Measurements from ENCODE around the gene CLMN. TPM values are rescaled to one million over a fixed set of nuclear protein-coding genes. Genes with fewer than 3 reads are reported as not detected.

CLMN gene
- polyA plus RNA-seq, 1 donor from 2014 or later: 0.57 TPM

DNA sequence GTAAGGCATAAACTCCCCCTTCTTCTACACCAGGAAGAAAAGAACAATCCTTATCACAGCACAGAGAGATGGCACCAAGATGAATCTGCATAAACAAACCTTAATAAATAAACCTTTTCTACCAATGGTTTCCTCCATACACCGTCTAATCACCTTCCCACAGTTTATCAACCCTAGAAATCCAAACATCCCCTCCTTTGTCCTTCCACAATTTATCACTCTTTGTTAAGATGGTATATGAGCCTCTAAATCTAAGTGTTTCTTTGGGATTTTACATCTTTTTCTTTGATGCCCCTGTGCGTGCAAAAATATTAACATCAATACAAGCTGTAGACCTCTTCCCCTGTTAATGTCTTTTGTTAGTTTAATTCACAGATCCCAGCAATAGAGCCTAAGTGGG is 174.9 kb downstream of the CLMN start:
- Histone ChIP-seq H3K9me2 (ENCODE audit: insufficient read depth, low read length) (no peaks in the 10 kb centered on the region), H3K36me3 (ENCODE audit: insufficient read depth, low read length) (no peaks in the 10 kb centered on the region), H3K79me2 (replicated peaks; ENCODE audit: insufficient read depth, low read length) (peaks cover 94% of the 10 kb centered on the region), H3F3A (ENCODE audit: insufficient read depth, low read length, poor library complexity, severe bottlenecking) (no peaks in the 10 kb centered on the region), H3K4me2 (ENCODE audit: low read length) (no peak overlapping the region), H3K27ac (ENCODE audit: low read length) (no peak overlapping the region), H3K9ac (ENCODE audit: low read length) (no peak overlapping the region), H3K4me3 (ENCODE audit: low read length) (no peak overlapping the region), H2AFZ (ENCODE audit: low read depth, low read length) (no peak overlapping the region), H3K27me3 (ENCODE audit: insufficient read depth, low read depth, low read length) (no peaks in the 10 kb centered on the region), H3K9me3 (ENCODE audit: low read length) (no peaks in the 10 kb centered on the region), H4K20me1 (ENCODE audit: insufficient read depth) (no peaks in the 10 kb centered on the region)
- TF ChIP-seq SMC3 (conservative IDR thresholded peaks at IDR 0.05; ENCODE audit: poor library complexity): no peak
- no peak for TF ChIP-seq EZH2 (IDR thresholded peaks at IDR 0.05; ENCODE audit: borderline replicate concordance, insufficient read depth, low read length, poor library complexity, severe bottlenecking)
- no peak for TF ChIP-seq TAF1 (IDR thresholded peaks at IDR 0.05; ENCODE audit: low read depth)
- no peak for TF ChIP-seq RAD21 (conservative IDR thresholded peaks at IDR 0.05)
- TF ChIP-seq POLR2AphosphoS5 (IDR thresholded peaks at IDR 0.05): no peak
- TF ChIP-seq MXI1 (conservative IDR thresholded peaks at IDR 0.05; ENCODE audit: poor library complexity, severe bottlenecking): no peak
- TF ChIP-seq, protein P1, sequence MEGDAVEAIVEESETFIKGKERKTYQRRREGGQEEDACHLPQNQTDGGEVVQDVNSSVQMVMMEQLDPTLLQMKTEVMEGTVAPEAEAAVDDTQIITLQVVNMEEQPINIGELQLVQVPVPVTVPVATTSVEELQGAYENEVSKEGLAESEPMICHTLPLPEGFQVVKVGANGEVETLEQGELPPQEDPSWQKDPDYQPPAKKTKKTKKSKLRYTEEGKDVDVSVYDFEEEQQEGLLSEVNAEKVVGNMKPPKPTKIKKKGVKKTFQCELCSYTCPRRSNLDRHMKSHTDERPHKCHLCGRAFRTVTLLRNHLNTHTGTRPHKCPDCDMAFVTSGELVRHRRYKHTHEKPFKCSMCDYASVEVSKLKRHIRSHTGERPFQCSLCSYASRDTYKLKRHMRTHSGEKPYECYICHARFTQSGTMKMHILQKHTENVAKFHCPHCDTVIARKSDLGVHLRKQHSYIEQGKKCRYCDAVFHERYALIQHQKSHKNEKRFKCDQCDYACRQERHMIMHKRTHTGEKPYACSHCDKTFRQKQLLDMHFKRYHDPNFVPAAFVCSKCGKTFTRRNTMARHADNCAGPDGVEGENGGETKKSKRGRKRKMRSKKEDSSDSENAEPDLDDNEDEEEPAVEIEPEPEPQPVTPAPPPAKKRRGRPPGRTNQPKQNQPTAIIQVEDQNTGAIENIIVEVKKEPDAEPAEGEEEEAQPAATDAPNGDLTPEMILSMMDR (IDR thresholded peaks at IDR 0.05; ENCODE audit: poor library complexity, severe bottlenecking): no peak
- no peak for TF ChIP-seq EP300 (conservative IDR thresholded peaks at IDR 0.05; ENCODE audit: poor library complexity, severe bottlenecking)
- TF ChIP-seq, protein P2, sequence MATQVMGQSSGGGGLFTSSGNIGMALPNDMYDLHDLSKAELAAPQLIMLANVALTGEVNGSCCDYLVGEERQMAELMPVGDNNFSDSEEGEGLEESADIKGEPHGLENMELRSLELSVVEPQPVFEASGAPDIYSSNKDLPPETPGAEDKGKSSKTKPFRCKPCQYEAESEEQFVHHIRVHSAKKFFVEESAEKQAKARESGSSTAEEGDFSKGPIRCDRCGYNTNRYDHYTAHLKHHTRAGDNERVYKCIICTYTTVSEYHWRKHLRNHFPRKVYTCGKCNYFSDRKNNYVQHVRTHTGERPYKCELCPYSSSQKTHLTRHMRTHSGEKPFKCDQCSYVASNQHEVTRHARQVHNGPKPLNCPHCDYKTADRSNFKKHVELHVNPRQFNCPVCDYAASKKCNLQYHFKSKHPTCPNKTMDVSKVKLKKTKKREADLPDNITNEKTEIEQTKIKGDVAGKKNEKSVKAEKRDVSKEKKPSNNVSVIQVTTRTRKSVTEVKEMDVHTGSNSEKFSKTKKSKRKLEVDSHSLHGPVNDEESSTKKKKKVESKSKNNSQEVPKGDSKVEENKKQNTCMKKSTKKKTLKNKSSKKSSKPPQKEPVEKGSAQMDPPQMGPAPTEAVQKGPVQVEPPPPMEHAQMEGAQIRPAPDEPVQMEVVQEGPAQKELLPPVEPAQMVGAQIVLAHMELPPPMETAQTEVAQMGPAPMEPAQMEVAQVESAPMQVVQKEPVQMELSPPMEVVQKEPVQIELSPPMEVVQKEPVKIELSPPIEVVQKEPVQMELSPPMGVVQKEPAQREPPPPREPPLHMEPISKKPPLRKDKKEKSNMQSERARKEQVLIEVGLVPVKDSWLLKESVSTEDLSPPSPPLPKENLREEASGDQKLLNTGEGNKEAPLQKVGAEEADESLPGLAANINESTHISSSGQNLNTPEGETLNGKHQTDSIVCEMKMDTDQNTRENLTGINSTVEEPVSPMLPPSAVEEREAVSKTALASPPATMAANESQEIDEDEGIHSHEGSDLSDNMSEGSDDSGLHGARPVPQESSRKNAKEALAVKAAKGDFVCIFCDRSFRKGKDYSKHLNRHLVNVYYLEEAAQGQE (IDR thresholded peaks at IDR 0.05; ENCODE audit: borderline replicate concordance): no peak

DNA sequence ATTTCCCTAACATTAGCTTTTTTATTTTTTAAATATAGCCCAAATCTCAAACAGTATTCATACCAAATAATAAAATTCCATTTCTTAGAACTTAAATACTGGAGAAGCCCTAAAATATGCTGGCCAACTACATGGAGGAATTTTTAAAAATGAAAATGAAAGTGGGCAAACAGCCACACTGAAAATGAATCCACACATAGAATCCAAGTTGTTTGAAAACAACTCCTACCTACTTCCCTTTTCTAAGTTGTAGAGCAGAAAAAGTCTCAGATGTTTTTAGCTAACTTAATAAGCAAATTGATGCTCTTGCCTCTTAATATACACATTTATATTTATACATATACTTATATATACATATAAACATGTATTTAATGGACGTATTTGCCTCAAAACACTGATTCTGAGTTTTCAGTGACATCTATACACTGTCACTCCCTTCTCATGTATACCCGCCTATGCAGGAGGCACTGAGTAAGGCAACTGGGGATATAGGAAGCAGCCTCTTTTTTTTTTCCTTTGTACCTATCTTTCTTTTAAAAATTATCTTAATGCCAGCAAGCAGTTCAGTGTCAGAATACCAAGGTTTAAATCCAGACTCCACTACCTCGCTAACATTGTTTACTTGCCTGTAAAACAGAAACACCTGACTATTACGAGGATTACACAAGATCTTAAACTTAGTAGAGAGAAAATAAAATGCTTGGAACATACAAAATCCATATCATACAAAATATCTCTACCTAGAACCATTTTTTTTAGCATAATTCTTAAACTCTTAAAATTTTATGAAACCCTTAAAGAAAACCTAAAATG is 175.7 kb downstream of the CLMN start:
- Histone ChIP-seq H3K79me2 (replicated peaks; ENCODE audit: insufficient read depth, low read length) (peaks cover 94% of the 10 kb centered on the region), H3K4me2 (ENCODE audit: low read length) (no peak overlapping the region), H3K4me3 (ENCODE audit: low read length) (no peak overlapping the region), H3K9ac (ENCODE audit: low read length) (no peak overlapping the region), H3K27ac (ENCODE audit: low read length) (no peak overlapping the region), H4K20me1 (ENCODE audit: insufficient read depth) (no peaks in the 10 kb centered on the region), H3K36me3 (ENCODE audit: insufficient read depth, low read length) (no peaks in the 10 kb centered on the region), H2AFZ (ENCODE audit: low read depth, low read length) (no peak overlapping the region), H3F3A (ENCODE audit: insufficient read depth, low read length, poor library complexity, severe bottlenecking) (no peaks in the 10 kb centered on the region), H3K27me3 (ENCODE audit: insufficient read depth, low read depth, low read length) (no peaks in the 10 kb centered on the region), H3K9me3 (ENCODE audit: low read length) (no peaks in the 10 kb centered on the region), H3K9me2 (ENCODE audit: insufficient read depth, low read length) (no peaks in the 10 kb centered on the region)
- TF ChIP-seq, protein P1 (IDR thresholded peaks at IDR 0.05; ENCODE audit: poor library complexity, severe bottlenecking): no peak
- TF ChIP-seq EP300 (conservative IDR thresholded peaks at IDR 0.05; ENCODE audit: poor library complexity, severe bottlenecking) (no peak), TAF1 (IDR thresholded peaks at IDR 0.05; ENCODE audit: low read depth) (no peak), POLR2AphosphoS5 (IDR thresholded peaks at IDR 0.05) (no peak), MXI1 (conservative IDR thresholded peaks at IDR 0.05; ENCODE audit: poor library complexity, severe bottlenecking) (no peak), EZH2 (IDR thresholded peaks at IDR 0.05; ENCODE audit: borderline replicate concordance, insufficient read depth, low read length, poor library complexity, severe bottlenecking) (no peak), RAD21 (conservative IDR thresholded peaks at IDR 0.05) (no peak), SMC3 (conservative IDR thresholded peaks at IDR 0.05; ENCODE audit: poor library complexity) (no peak)
- TF ChIP-seq, protein P2 (IDR thresholded peaks at IDR 0.05; ENCODE audit: borderline replicate concordance): no peak

Measured in neural cell (in vitro differentiated cells).